GM19328 (cell line): ENCODE results near the gene LITAF.

Source experiments
- ATAC-seq: cut with Tn5 transposase; IDR thresholded peaks from one replicate; pipeline ENCODE4 v1.9.1; 2021; ENCODE audit warnings: mild to moderate bottlenecking, moderate library complexity; ENCODE audit not compliant: unreplicated experiment

The LITAF gene

GRCh38 chr16:11586856-11587642, at the start of gene LITAF:
TSS of gene LITAF (minus strand) at chr16:11586919. CDS start at chr16:11556730, 30,189 bp downstream.
- peak; percentile 44 for ATAC-seq

DNA sequence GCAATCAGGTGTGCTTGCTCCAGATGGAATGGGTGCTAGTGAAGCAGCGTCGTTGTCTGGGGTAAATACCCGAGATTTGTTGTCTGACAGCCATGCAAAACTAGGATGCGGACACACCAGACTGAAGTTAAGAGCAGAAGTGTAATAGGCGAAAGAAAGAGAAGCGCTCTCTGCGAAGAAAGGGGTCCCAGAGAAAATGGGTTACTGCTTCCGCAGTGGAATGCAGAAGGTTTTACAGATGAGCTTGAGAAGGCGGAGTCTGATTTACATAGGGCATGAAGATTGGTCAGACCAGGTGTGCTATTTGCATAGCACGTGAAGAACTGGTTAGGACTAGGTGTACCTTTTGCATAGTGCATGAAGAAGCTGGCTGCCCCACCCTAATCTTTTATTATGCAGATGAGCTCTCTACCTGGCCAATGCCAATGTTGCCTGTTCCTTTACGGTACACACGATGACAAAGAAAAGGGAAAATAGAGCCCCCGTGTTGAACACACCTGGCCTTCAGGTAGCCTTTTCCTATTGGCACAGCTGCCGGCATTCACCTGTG, 49.5 kb upstream of the LITAF start:
- ATAC-seq, result no peak

- ATAC-seq, result no peak
These were observed 49.0 kb upstream of the LITAF start for GRCh38 chr16:11635679-11636171.

- no peak for ATAC-seq
These were observed 48.5 kb upstream of the LITAF start for GRCh38 chr16:11635113-11635652.

- no peak for ATAC-seq
These were observed 47.6 kb upstream of the LITAF start for GRCh38 chr16:11634312-11634711.

GRCh38 chr16:11633113-11633512, 46.4 kb upstream of the LITAF start:
- ATAC-seq, result no peak

- no peak for ATAC-seq
These were observed 45.8 kb upstream of the LITAF start for GRCh38 chr16:11632455-11632939.

DNA sequence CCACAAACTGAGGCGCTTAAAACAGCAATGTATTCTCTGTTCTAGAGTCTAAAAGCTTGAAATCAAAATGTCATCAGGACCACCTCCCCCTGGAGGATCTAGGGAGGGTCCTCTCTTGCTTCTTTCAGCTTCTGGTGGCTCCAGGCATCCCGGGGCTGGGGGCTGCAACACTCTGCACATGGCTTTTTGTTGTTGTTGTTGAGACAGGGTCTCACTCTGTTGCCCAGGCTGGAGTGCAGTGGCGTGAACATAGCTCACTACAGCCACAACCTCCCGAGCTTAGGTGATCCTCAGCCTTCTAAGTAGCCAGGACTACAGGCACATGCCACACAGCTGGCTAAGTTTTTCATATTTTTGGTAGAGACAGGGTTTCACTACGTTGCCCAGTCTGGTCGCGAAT, 44.5 kb upstream of the LITAF start:
- no peak for ATAC-seq

GRCh38 chr16:11630768-11631056, 44.0 kb upstream of the LITAF start:
- ATAC-seq, result no peak

DNA sequence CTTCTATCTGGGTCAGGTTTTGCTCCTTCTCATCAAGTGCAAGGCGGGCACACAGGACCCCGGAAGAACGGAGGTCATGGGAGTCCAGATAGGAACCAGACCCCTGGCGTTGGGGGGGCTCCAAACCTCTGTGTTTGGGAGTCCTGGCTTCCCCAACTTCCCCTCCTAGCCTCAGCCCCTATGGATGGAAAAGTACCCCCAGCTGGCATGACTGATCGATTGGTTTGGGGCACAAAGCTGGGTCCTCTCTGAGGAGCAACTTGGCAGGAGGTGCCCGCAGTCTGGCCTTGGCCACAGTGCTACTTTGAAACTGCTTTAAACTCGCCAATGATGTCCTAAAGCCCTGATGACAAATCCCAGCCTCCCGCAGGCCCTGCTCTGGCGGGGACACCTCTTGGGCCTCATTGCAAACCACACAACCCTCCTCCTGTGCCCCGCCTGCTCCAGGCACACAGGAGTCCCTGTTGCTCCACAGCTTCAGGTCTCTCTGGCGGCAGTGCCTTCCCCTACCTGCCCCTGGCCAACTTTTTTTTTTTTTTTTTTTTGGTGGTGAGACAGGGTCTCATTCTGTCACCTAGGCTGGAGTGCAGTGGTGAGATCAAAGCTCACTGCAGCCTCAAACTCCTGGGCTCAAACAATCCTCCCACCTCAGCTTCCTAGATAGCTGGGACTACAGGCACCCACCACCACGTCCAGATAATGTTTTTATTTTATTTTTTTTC, 43.5 kb upstream of the LITAF start:
- no peak for ATAC-seq

DNA sequence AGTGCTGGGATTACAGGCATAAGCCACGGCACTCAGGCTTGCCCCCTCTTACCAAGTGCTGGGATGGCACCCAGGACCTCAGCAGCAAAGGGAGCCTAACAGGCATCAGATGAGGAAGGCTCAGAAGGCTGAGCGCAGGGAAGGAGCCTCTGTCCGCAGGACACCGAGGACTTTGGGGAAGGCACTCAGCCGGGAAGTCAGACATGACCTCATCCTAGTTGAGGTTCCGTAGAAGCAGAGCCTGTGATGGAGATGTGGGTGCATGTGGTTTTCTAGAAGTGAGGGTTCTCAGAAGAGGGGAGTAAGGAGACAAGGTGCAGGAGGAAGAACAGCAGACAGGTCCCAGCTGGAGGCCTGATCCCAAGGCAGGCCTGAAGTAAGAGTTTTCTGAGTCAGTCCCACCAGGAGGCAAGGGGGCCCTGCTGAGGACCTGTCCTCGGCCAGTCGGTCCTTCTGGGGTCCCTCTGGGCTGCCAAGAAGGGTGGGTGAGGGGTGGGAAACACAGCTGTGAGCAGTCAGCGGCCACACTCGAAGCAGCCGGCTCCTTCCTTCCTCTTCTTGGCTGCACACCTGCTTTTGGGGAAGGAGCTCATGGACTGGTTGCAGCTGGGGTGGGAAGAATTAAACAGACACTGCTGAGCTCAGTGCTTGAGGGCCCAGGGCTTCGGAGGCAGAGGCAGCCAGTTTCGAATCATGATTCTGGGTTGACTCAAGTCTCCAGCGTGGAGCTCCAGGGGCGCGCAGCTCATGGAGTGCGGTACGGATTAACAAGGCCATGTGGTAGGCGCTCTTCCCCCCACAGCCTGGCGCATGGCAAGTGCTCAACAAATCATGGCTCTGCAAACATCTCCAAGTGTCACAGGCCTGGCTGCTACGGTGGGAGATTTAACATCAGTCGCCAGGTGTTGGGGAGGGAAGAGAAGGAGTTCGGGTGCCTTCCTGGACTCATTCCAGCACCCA, 42.6 kb upstream of the LITAF start:
- no peak for ATAC-seq

GRCh38 chr16:11627822-11628457, 41.2 kb upstream of the LITAF start:
- ATAC-seq, result no peak

- no peak for ATAC-seq
These were observed 40.6 kb upstream of the LITAF start for GRCh38 chr16:11627292-11627663.

GRCh38 chr16:11626657-11627291, 40.1 kb upstream of the LITAF start:
- no peak for ATAC-seq

- ATAC-seq, result no peak
These were observed 39.0 kb upstream of the LITAF start for GRCh38 chr16:11625769-11626168.

- no peak for ATAC-seq
These were observed 38.2 kb upstream of the LITAF start for GRCh38 chr16:11624636-11625607.

GRCh38 chr16:11624205-11624604, 37.5 kb upstream of the LITAF start:
- no peak for ATAC-seq

DNA sequence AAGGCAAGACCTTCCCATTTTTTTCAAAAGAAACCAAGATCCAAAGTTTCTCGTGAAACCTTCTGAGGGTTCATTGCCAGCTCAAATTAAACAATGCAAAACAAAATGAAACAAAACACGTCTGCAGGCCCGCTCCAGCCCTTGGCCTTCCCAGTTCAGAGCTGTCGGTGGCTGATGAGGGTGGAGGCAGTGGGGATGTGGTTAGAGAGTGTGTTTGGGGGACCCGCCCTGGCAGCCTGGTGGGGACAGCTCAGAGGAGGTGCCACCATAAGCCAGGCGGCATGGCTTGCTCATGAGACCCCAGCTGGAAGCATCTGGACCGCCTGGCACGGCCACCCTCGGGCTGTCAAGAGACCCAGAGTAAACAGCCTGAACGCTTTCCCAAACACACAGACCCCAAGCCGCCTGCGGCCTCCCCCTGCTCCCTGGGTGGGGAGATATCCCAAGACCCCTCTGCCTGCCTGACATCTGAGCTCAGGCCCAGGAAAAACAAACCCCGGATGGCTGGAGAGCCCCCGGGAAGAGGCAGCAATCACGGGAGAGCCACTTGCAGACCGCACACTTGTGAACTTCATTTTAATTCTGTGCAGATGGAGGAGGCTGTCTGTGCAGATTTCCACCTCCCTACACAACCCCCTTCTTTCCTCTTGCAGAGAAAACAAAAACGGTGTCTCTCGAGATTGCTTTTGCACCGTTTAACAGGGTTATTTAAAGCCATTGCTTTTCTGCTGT, 35.4 kb upstream of the LITAF start:
- no peak for ATAC-seq
